ENCODE measurements around the gene TMED10.

The TMED10 gene

GRCh38 chr14:75206190-75206589 lies 29.8 kb upstream of the TMED10 start:
- Histone ChIP-seq H4K8ac (ENCODE audit: low read depth, low read length) (no peak overlapping the region), H3K9me3 (ENCODE audit: insufficient read depth, low read depth, low read length) (no peaks in the 10 kb centered on the region), H3K23ac (ENCODE audit: low read length) (no peak overlapping the region), H3K27me3 (ENCODE audit: insufficient read depth, low read length) (no peaks in the 10 kb centered on the region), H3K4me1 (ENCODE audit: control insufficient read depth in 1 of 2, insufficient read depth in 2 of 2, low read length in 2 of 2) (peaks cover 4 to 6% of the 10 kb centered on the region in 2 experiments), H2BK120ac (ENCODE audit: insufficient read depth, low read length, poor library complexity) (no peak overlapping the region), H3K36me3 (ENCODE audit: control insufficient read depth in 1 of 2, insufficient read depth in 2 of 2, low read length in 2 of 2) (no peaks in the 10 kb centered on the region), H3K9ac (ENCODE audit: low read length) (no peak overlapping the region), H2BK5ac (ENCODE audit: low read depth, low read length, poor library complexity) (no peak overlapping the region), H4K12ac (ENCODE audit: low read depth, low read length) (no peak overlapping the region), H2BK12ac (ENCODE audit: low read length) (no peak overlapping the region), H3K4me2 (ENCODE audit: low read length) (no peak overlapping the region), H2AFZ (ENCODE audit: insufficient read depth, low read length, poor library complexity) (no peak overlapping the region), H3K79me2 (ENCODE audit: control insufficient read depth, insufficient read depth, low read length, poor library complexity) (no peaks in the 10 kb centered on the region), H3K27ac (ENCODE audit: low read depth, low read length) (no peak overlapping the region), H3K4me3 (ENCODE audit: low read depth, low read length) (no peak overlapping the region), H2AK5ac (ENCODE audit: low read length) (no peak overlapping the region), H3K79me1 (ENCODE audit: low read length) (no peaks in the 10 kb centered on the region), H3K14ac (ENCODE audit: low read length) (no peak overlapping the region), H4K91ac (ENCODE audit: low read depth, low read length) (no peak overlapping the region), H3K18ac (ENCODE audit: low read length) (no peak overlapping the region), H3K4ac (ENCODE audit: low read depth, low read length) (no peak overlapping the region)
- no CpG with 5 or more reads among the region's 3 CpGs for WGBS (ENCODE audit: extremely low coverage, insufficient coverage, insufficient read length)
- no peak for DNase-seq

GRCh38 chr14:75205591-75205990 lies 29.2 kb upstream of the TMED10 start:
- no peak overlapping the region for H4K91ac ChIP-seq (ENCODE audit: low read depth, low read length)
- H3K23ac ChIP-seq (ENCODE audit: low read length): no peak overlapping the region
- no peak overlapping the region for H3K4ac ChIP-seq (ENCODE audit: low read depth, low read length)
- no peak overlapping the region for H3K4me2 ChIP-seq (ENCODE audit: low read length)
- no peaks in the 10 kb centered on the region for H3K79me2 ChIP-seq (ENCODE audit: control insufficient read depth, insufficient read depth, low read length, poor library complexity)
- H3K36me3 ChIP-seq (ENCODE audit: control insufficient read depth in 1 of 2, insufficient read depth in 2 of 2, low read length in 2 of 2): no peaks in the 10 kb centered on the region
- H4K8ac ChIP-seq (ENCODE audit: low read depth, low read length): no peak overlapping the region
- no peak overlapping the region for H2BK12ac ChIP-seq (ENCODE audit: low read length)
- no CpG with 5 or more reads among the region's 3 CpGs for WGBS (ENCODE audit: extremely low coverage, insufficient coverage, insufficient read length)
- H2BK120ac ChIP-seq (ENCODE audit: insufficient read depth, low read length, poor library complexity): no peak overlapping the region
- no peak overlapping the region for H4K12ac ChIP-seq (ENCODE audit: low read depth, low read length)
- no peaks in the 10 kb centered on the region for H3K79me1 ChIP-seq (ENCODE audit: low read length)
- no peak overlapping the region for H3K14ac ChIP-seq (ENCODE audit: low read length)
- no peak overlapping the region for H2AK5ac ChIP-seq (ENCODE audit: low read length)
- no peak overlapping the region for H3K4me3 ChIP-seq (ENCODE audit: low read depth, low read length)
- no peaks in the 10 kb centered on the region for H3K27me3 ChIP-seq (ENCODE audit: insufficient read depth, low read length)
- no peak overlapping the region for H3K9ac ChIP-seq (ENCODE audit: low read length)
- H3K27ac ChIP-seq (ENCODE audit: low read depth, low read length): no peak overlapping the region
- no peak overlapping the region for H2BK5ac ChIP-seq (ENCODE audit: low read depth, low read length, poor library complexity)
- H3K18ac ChIP-seq (ENCODE audit: low read length): no peak overlapping the region
- no peak overlapping the region for H2AFZ ChIP-seq (ENCODE audit: insufficient read depth, low read length, poor library complexity)
- peak in 1 of 2 donors; percentile 28 for DNase-seq
- H3K4me1 ChIP-seq (ENCODE audit: control insufficient read depth in 1 of 2, insufficient read depth in 2 of 2, low read length in 2 of 2): peaks cover 4 to 6% of the 10 kb centered on the region in 2 experiments
- no peaks in the 10 kb centered on the region for H3K9me3 ChIP-seq (ENCODE audit: insufficient read depth, low read depth, low read length)

- no peaks in the 10 kb centered on the region for H3K27me3 ChIP-seq (ENCODE audit: insufficient read depth, low read length)
- no peaks in the 10 kb centered on the region for H3K9me3 ChIP-seq (ENCODE audit: insufficient read depth, low read depth, low read length)
- no CpG with 5 or more reads among the region's 3 CpGs for WGBS (ENCODE audit: extremely low coverage, insufficient coverage, insufficient read length)
- H2BK12ac ChIP-seq (ENCODE audit: low read length): no peak overlapping the region
- H3K79me1 ChIP-seq (ENCODE audit: low read length): no peaks in the 10 kb centered on the region
- H3K14ac ChIP-seq (ENCODE audit: low read length): no peak overlapping the region
- peak in 1 of 2 donors; percentile 73 for DNase-seq
- H3K4me3 ChIP-seq (ENCODE audit: low read depth, low read length): no peak overlapping the region
- H4K12ac ChIP-seq (ENCODE audit: low read depth, low read length): no peak overlapping the region
- no peak overlapping the region for H3K23ac ChIP-seq (ENCODE audit: low read length)
- H3K27ac ChIP-seq (ENCODE audit: low read depth, low read length): no peak overlapping the region
- no peaks in the 10 kb centered on the region for H3K79me2 ChIP-seq (ENCODE audit: control insufficient read depth, insufficient read depth, low read length, poor library complexity)
- H3K4me2 ChIP-seq (ENCODE audit: low read length): no peak overlapping the region
- H3K9ac ChIP-seq (ENCODE audit: low read length): no peak overlapping the region
- peaks cover 6 to 10% of the 10 kb centered on the region in 2 experiments for H3K4me1 ChIP-seq (ENCODE audit: control insufficient read depth in 1 of 2, insufficient read depth in 2 of 2, low read length in 2 of 2)
- H3K36me3 ChIP-seq (ENCODE audit: control insufficient read depth in 1 of 2, insufficient read depth in 2 of 2, low read length in 2 of 2): no peaks in the 10 kb centered on the region
- H4K91ac ChIP-seq (ENCODE audit: low read depth, low read length): no peak overlapping the region
- H3K18ac ChIP-seq (ENCODE audit: low read length): no peak overlapping the region
- no peak overlapping the region for H3K4ac ChIP-seq (ENCODE audit: low read depth, low read length)
- H2AFZ ChIP-seq (ENCODE audit: insufficient read depth, low read length, poor library complexity): no peak overlapping the region
- no peak overlapping the region for H2BK5ac ChIP-seq (ENCODE audit: low read depth, low read length, poor library complexity)
- H2AK5ac ChIP-seq (ENCODE audit: low read length): no peak overlapping the region
- no peak overlapping the region for H2BK120ac ChIP-seq (ENCODE audit: insufficient read depth, low read length, poor library complexity)
- H4K8ac ChIP-seq (ENCODE audit: low read depth, low read length): no peak overlapping the region
Observed at GRCh38 chr14:75204116-75204515, 27.7 kb upstream of the TMED10 start.

GRCh38 chr14:75202657-75203056 lies 26.2 kb upstream of the TMED10 start:
- H4K12ac ChIP-seq (ENCODE audit: low read depth, low read length): no peak overlapping the region
- no peak overlapping the region for H3K4me3 ChIP-seq (ENCODE audit: low read depth, low read length)
- H2AK5ac ChIP-seq (ENCODE audit: low read length): no peak overlapping the region
- peak; percentile 64 to 71 for DNase-seq
- no peak overlapping the region for H2BK12ac ChIP-seq (ENCODE audit: low read length)
- no peaks in the 10 kb centered on the region for H3K79me2 ChIP-seq (ENCODE audit: control insufficient read depth, insufficient read depth, low read length, poor library complexity)
- no peak overlapping the region for H3K4me2 ChIP-seq (ENCODE audit: low read length)
- peaks cover 2 to 9% of the 10 kb centered on the region in 2 experiments for H3K4me1 ChIP-seq (ENCODE audit: control insufficient read depth in 1 of 2, insufficient read depth in 2 of 2, low read length in 2 of 2)
- H4K91ac ChIP-seq (ENCODE audit: low read depth, low read length): no peak overlapping the region
- H3K4ac ChIP-seq (ENCODE audit: low read depth, low read length): no peak overlapping the region
- no peak overlapping the region for H2BK5ac ChIP-seq (ENCODE audit: low read depth, low read length, poor library complexity)
- H3K9me3 ChIP-seq (ENCODE audit: insufficient read depth, low read depth, low read length): no peaks in the 10 kb centered on the region
- no peak overlapping the region for H3K14ac ChIP-seq (ENCODE audit: low read length)
- no peaks in the 10 kb centered on the region for H3K36me3 ChIP-seq (ENCODE audit: control insufficient read depth in 1 of 2, insufficient read depth in 2 of 2, low read length in 2 of 2)
- no CpG with 5 or more reads among the region's 2 CpGs for WGBS (ENCODE audit: extremely low coverage, insufficient coverage, insufficient read length)
- H2BK120ac ChIP-seq (ENCODE audit: insufficient read depth, low read length, poor library complexity): no peak overlapping the region
- H3K23ac ChIP-seq (ENCODE audit: low read length): no peak overlapping the region
- H3K79me1 ChIP-seq (ENCODE audit: low read length): no peaks in the 10 kb centered on the region
- H3K27ac ChIP-seq (ENCODE audit: low read depth, low read length): no peak overlapping the region
- no peak overlapping the region for H2AFZ ChIP-seq (ENCODE audit: insufficient read depth, low read length, poor library complexity)
- no peak overlapping the region for H3K18ac ChIP-seq (ENCODE audit: low read length)
- no peak overlapping the region for H4K8ac ChIP-seq (ENCODE audit: low read depth, low read length)
- H3K9ac ChIP-seq (ENCODE audit: low read length): no peak overlapping the region
- no peaks in the 10 kb centered on the region for H3K27me3 ChIP-seq (ENCODE audit: insufficient read depth, low read length)

All from trophoblast cell (in vitro differentiated cells and primary cell).